SU-DHL-6 (cell line): ENCODE measurements around the gene ABCG1.

Source experiments
- H2AFZ ChIP-seq: fragments of 200-600 bp; sonication (generic); 2 replicates; pipeline ENCODE4 v1.6.1; 2014; ENCODE audit warnings: low read depth, mild to moderate bottlenecking, moderate library complexity, mixed read lengths, antibody characterized with exemption, low read length; ENCODE audit not compliant: severe bottlenecking
- H3F3A ChIP-seq: fragments of 200-600 bp; shearing (Covaris generic); 2 replicates; pipeline ENCODE4 v1.6.0; 2016; ENCODE audit warnings: antibody characterized with exemption, mild to moderate bottlenecking; ENCODE audit not compliant: insufficient read depth
- H3K27ac ChIP-seq: fragments of 200-600 bp; sonication (generic); 2 replicates; pipeline ENCODE4 v1.5.1; 2016; ENCODE audit warnings: low read depth, mild to moderate bottlenecking, low read length, moderate library complexity, mixed read lengths
- H3K27me3 ChIP-seq: fragments of 200-600 bp; sonication (generic), shearing (Covaris generic); 2 replicates; pipeline ENCODE4 v1.6.0; 2014; ENCODE audit warnings: mild to moderate bottlenecking, low read length
- H3K36me3 ChIP-seq: fragments of 200-600 bp; sonication (generic); 2 replicates; pipeline ENCODE4 v1.6.1; 2014; ENCODE audit warnings: mild to moderate bottlenecking, low read length, mixed read lengths
- H3K4me2 ChIP-seq: fragments of 300-600, 200-600 bp; shearing (Covaris generic), sonication (generic); 2 replicates; pipeline ENCODE4 v1.6.0; 2014; ENCODE audit warnings: low read length, low read depth, mild to moderate bottlenecking; ENCODE audit not compliant: poor library complexity, severe bottlenecking
- H3K4me3 ChIP-seq: fragments of 200-600 bp; sonication (generic); 2 replicates; pipeline ENCODE4 v1.5.1; 2014; ENCODE audit warnings: antibody characterized with exemption, low read length, mild to moderate bottlenecking, mixed read lengths; ENCODE audit not compliant: insufficient read depth, poor library complexity, severe bottlenecking
- H3K79me2 ChIP-seq: fragments of 200-600 bp; sonication (generic); 2 replicates; pipeline ENCODE4 v1.6.1; 2014; ENCODE audit warnings: mild to moderate bottlenecking, low read length, moderate library complexity; ENCODE audit not compliant: insufficient read depth
- H3K9ac ChIP-seq: fragments of 200-600 bp; sonication (generic); 2 replicates; pipeline ENCODE4 v1.7.0; 2014; ENCODE audit warnings: mild to moderate bottlenecking, low read length
- H3K9me2 ChIP-seq: fragments of 200-600 bp; sonication (generic); replicated peaks from 2 replicates; pipeline ENCODE4 v1.6.1; 2014; ENCODE audit warnings: low read length; ENCODE audit not compliant: insufficient read depth
- H3K9me3 ChIP-seq: fragments of 200-600 bp; sonication (generic); 2 replicates; pipeline ENCODE4 v1.6.1; 2014; ENCODE audit warnings: low read length, mixed read lengths; ENCODE audit not compliant: insufficient read depth
- H4K20me1 ChIP-seq: fragments of 200-600 bp; sonication (generic); 2 replicates; pipeline ENCODE4 v1.6.1; 2014; ENCODE audit warnings: low read depth, mild to moderate bottlenecking, antibody characterized with exemption, low read length, moderate library complexity, mixed read lengths
- EZH2phosphoT487 ChIP-seq: fragments of 200-600 bp; sonication (generic), shearing (Covaris generic); conservative IDR thresholded peaks from 2 replicates; pipeline ENCODE4 v1.6.1; 2018; ENCODE audit warnings: mild to moderate bottlenecking, antibody characterized with exemption, low read length, moderate library complexity, mixed read lengths
- TF ChIP-seq, protein P1 (sequence below): fragments of 200-600 bp; sonication (generic); IDR thresholded peaks from one replicate; pipeline ENCODE4 v1.5.1; 2017; ENCODE audit warnings: antibody characterized with exemption, mild to moderate bottlenecking, low read length, moderate library complexity; ENCODE audit not compliant: insufficient read depth, poor library complexity, severe bottlenecking

Gene ABCG1

DNA sequence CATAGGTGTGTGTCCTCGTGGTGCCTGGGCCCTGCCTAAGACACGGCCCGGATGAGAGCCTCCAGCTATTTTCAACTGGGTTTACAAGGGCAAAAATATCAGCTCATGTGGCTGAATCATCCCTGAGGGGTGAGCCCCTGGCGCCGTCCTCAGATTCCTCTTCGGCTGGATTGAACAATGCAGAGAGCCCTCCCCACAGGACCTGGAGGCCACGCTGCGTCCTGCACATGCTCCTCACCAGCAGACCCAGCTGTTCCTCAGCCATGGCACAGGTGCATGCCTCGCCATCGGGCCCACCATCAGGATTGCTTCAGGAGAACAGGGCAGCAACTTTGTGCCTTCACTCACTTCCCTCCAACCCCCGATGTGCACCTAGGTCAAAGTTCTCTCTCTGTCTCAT, 60.9 kb downstream of the ABCG1 start:
- Histone ChIP-seq H3K27me3 (no peaks in the 10 kb centered on the region), H3K36me3 (no peaks in the 10 kb centered on the region), H3K9ac (no peak overlapping the region), H3K9me2 (no peaks in the 10 kb centered on the region), H2AFZ (no peak overlapping the region), H3K4me2 (no peak overlapping the region), H3K79me2 (no peaks in the 10 kb centered on the region), H3K9me3 (no peaks in the 10 kb centered on the region), H3F3A (no peaks in the 10 kb centered on the region), H4K20me1 (no peaks in the 10 kb centered on the region), H3K4me3 (no peak overlapping the region), H3K27ac (no peak overlapping the region)
- TF ChIP-seq EZH2phosphoT487, result no peak
- TF ChIP-seq, protein P1, sequence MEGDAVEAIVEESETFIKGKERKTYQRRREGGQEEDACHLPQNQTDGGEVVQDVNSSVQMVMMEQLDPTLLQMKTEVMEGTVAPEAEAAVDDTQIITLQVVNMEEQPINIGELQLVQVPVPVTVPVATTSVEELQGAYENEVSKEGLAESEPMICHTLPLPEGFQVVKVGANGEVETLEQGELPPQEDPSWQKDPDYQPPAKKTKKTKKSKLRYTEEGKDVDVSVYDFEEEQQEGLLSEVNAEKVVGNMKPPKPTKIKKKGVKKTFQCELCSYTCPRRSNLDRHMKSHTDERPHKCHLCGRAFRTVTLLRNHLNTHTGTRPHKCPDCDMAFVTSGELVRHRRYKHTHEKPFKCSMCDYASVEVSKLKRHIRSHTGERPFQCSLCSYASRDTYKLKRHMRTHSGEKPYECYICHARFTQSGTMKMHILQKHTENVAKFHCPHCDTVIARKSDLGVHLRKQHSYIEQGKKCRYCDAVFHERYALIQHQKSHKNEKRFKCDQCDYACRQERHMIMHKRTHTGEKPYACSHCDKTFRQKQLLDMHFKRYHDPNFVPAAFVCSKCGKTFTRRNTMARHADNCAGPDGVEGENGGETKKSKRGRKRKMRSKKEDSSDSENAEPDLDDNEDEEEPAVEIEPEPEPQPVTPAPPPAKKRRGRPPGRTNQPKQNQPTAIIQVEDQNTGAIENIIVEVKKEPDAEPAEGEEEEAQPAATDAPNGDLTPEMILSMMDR, result no peak

DNA sequence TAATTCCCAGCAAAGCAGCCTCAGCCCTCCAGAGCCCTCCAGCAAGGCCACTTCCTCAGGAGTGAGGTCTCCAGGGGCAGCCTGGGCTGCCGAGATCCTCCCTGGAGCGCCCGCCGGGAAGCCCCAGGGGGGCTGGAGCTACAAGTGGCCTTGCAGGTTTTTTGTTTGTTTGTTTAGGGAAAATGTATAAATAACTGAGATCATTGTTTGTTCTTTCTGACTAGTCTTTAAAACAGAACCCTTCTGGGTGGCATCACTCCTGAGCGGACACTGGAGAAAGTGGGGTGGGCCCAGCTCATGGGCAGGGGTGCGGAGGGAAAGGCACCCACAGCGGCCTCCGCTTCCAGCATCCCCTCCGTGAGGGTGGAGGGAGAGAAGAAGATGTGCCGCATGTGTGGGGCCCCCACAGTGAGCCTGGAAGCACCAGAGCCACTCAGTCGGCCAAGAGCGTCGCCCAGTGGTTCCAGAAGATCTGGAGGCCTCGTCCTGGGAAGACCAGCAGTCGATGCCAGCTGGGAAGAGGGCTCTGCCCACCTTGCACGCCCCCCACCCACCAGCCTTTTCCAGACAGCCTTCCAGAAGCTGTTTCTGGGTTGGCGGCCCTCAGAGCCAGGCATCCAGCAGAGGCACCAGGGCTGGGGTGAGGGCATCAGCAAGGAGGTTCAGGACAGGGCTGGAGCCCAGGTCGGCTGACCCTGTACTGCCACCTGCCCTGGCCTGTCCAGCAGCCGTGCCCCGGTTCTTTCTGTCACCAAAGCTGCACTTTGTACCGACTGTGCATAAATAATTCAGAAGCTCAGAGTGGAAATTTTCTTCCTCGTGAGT, 61.6 kb downstream of the ABCG1 start:
- no peak overlapping the region for H3K9ac ChIP-seq
- H3K27ac ChIP-seq, result no peak overlapping the region

DNA sequence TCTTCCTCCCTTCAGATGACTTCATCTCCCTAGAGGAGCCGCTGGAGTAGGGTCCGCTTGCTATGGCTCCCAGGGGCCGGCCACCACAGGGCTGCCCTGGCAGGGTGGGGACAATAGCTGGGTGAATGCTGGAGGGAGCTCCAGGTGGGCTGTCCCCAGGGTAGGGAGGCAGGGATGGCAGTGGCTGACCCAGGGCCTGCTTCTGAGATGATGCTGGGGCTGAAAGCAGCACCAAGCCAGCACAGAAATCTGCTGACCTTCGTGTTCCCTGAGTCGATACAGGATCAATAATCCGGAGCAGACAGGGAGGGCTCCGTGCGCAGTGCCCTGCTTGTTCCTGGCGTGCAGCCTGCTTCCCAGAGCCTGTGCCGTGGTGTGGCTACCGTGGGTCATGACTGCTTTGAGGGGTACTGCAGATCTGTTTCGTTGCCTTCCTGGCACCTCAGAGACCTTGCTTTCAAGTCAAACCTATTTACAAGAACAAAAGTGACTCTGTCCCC, 62.3 kb downstream of the ABCG1 start:
- Histone ChIP-seq H3K9me3 (no peaks in the 10 kb centered on the region), H3K9me2 (no peaks in the 10 kb centered on the region), H3K27ac (no peak overlapping the region), H3K4me2 (no peak overlapping the region), H3K36me3 (no peaks in the 10 kb centered on the region), H3K27me3 (no peaks in the 10 kb centered on the region), H3F3A (no peaks in the 10 kb centered on the region), H4K20me1 (no peaks in the 10 kb centered on the region), H3K79me2 (no peaks in the 10 kb centered on the region), H3K4me3 (no peak overlapping the region), H3K9ac (no peak overlapping the region), H2AFZ (no peak overlapping the region)
- TF ChIP-seq, protein P1, result no peak
- TF ChIP-seq EZH2phosphoT487, result no peak

More for the DNA sequence above, 61.6 kb downstream of the ABCG1 start:
- Histone ChIP-seq H3K9me2 (no peaks in the 10 kb centered on the region), H3K9me3 (no peaks in the 10 kb centered on the region), H3K4me3 (no peak overlapping the region), H3K4me2 (no peak overlapping the region), H3F3A (no peaks in the 10 kb centered on the region), H4K20me1 (no peaks in the 10 kb centered on the region), H3K36me3 (no peaks in the 10 kb centered on the region), H3K79me2 (no peaks in the 10 kb centered on the region), H2AFZ (no peak overlapping the region), H3K27me3 (no peaks in the 10 kb centered on the region)
- no peak for TF ChIP-seq EZH2phosphoT487

DNA sequence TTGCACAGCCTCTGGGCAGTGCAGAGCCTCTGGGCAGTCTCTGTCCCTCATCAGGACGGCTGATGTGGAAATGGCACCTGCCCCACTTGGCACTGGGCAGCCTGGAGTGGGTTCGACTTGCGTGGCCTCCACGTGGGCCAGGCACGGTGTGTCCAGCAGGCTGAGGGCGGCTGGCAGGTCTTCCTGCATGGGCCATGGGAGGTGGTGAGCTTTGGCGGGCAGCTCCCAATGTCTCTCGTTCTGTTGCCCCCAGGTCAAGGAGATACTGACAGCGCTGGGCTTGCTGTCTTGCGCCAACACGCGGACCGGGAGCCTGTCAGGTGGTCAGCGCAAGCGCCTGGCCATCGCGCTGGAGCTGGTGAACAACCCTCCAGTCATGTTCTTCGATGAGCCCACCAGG, 63.1 kb downstream of the ABCG1 start:
- Histone ChIP-seq H2AFZ (no peak overlapping the region), H3K27ac (no peak overlapping the region), H3K36me3 (no peaks in the 10 kb centered on the region), H3K4me2 (no peak overlapping the region), H3K9me2 (no peaks in the 10 kb centered on the region), H3K9me3 (no peaks in the 10 kb centered on the region), H3K79me2 (no peaks in the 10 kb centered on the region), H4K20me1 (no peaks in the 10 kb centered on the region), H3F3A (no peaks in the 10 kb centered on the region), H3K27me3 (no peaks in the 10 kb centered on the region), H3K4me3 (no peak overlapping the region), H3K9ac (no peak overlapping the region)
- no peak for TF ChIP-seq EZH2phosphoT487
- TF ChIP-seq, protein P1, result no peak
